Measurements from ENCODE around the gene SOX18.

GRCh38 chr20:64006902-64007301 is 42.5 kb downstream of the SOX18 start:
- no peak for TF ChIP-seq CTCF (IDR thresholded peaks at IDR 0.05)
- TF ChIP-seq ZFX (IDR thresholded peaks at IDR 0.05; ENCODE audit: borderline replicate concordance): no peak

All from 22Rv1 (cell line).